Parathyroid adenoma (tissue), 2 donors: ENCODE measurements around the gene GALNT18.

Source experiments
- H2AFZ ChIP-seq: fragments of 300-600 bp; sonication (generic); one replicate; pipeline ENCODE4 v1.7.0; 2017; ENCODE audit warnings: antibody characterized with exemption, mild to moderate bottlenecking
- H3K27ac ChIP-seq: fragments of 300-600 bp; sonication (generic); one replicate; pipeline ENCODE4 v1.7.0; 2017
- H3K27me3 ChIP-seq: fragments of 300-600 bp; sonication (generic); one replicate; pipeline ENCODE4 v1.7.0; 2017; ENCODE audit warnings: low read length; ENCODE audit not compliant: control insufficient read depth, insufficient read depth
- H3K36me3 ChIP-seq: fragments of 300-600 bp; sonication (generic); one replicate; pipeline ENCODE4 v1.7.0; 2017; ENCODE audit warnings: low read length; ENCODE audit not compliant: control insufficient read depth, insufficient read depth
- H3K4me1 ChIP-seq: fragments of 300-600 bp; sonication (generic); one replicate; pipeline ENCODE4 v1.7.0; 2017; ENCODE audit warnings: control low read depth
- H3K4me2 ChIP-seq: fragments of 300-600 bp; sonication (generic); one replicate; pipeline ENCODE4 v1.7.0; 2017; ENCODE audit warnings: low read length
- H3K4me3 ChIP-seq: fragments of 300-600 bp; sonication (generic); one replicate; pipeline ENCODE4 v1.7.0; 2017; ENCODE audit warnings: low read depth, low read length
- H3K79me2 ChIP-seq: fragments of 300-600 bp; sonication (generic); one replicate; pipeline ENCODE4 v1.7.0; 2017; ENCODE audit warnings: control low read depth
- H3K9ac ChIP-seq: fragments of 300-600 bp; sonication (generic); one replicate; pipeline ENCODE4 v1.7.0; 2017; ENCODE audit warnings: mild to moderate bottlenecking
- H3K9me3 ChIP-seq: fragments of 300-600 bp; sonication (generic); one replicate; pipeline ENCODE4 v1.7.0; 2017; ENCODE audit warnings: low read length; ENCODE audit not compliant: control insufficient read depth
- CTCF ChIP-seq: fragments of 300-600 bp; sonication (generic); IDR thresholded peaks from one replicate; pipeline ENCODE4 v1.7.0; 2017; ENCODE audit warnings: antibody characterized with exemption, mild to moderate bottlenecking
- donor health status: primary hyperparathyroidism.

GALNT18 gene

DNA sequence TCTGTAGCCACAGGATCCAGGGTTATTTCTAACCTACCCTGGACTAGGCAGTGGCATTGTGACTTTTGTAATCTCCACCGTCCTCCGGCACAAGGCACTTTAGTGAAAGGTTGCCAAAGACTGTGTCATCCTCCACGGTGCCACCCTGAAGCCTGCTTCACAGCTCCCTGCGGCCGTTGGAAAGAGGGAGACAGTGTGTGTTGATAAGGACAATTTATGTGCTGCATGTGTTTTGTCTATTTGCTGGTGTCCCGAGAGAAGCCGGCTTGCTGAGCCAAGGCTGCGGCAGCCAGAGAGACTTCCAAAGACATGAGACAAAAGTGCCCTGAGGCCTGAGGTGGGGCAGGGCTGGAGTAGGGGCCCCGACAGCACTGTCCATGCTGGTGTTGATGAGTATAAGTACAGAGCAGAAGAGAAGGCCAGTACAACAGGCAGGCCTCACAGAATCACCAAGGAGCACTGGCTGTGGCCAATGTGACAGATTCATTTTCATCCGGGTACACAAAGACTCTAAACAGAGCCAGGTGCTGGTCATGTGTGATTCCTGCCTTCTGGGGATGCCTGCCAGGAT is 40.9 kb downstream of the GALNT18 start:
- Histone ChIP-seq H3K79me2 (peaks cover 9% of the 10 kb centered on the region), H3K9me3 (no peaks in the 10 kb centered on the region), H3K4me1 (peaks cover 9% of the 10 kb centered on the region), H3K27me3 (no peaks in the 10 kb centered on the region), H2AFZ (peak overlapping the region; percentile 17), H3K27ac (no peak overlapping the region), H3K9ac (no peak overlapping the region), H3K36me3 (no peaks in the 10 kb centered on the region), H3K4me3 (no peak overlapping the region), H3K4me2 (no peak overlapping the region)
- TF ChIP-seq CTCF = no peak

- H3K27me3 ChIP-seq = no peaks in the 10 kb centered on the region
- H3K79me2 ChIP-seq = peaks cover 9% of the 10 kb centered on the region
- H3K4me1 ChIP-seq = peaks cover 9% of the 10 kb centered on the region
- H3K27ac ChIP-seq = no peak overlapping the region
- H3K4me3 ChIP-seq = no peak overlapping the region
- no peak overlapping the region for H3K9ac ChIP-seq
- H2AFZ ChIP-seq = no peak overlapping the region
- H3K4me2 ChIP-seq = no peak overlapping the region
- H3K9me3 ChIP-seq = no peaks in the 10 kb centered on the region
- no peaks in the 10 kb centered on the region for H3K36me3 ChIP-seq
- no peak for TF ChIP-seq CTCF
These were observed 41.8 kb downstream of the GALNT18 start for GRCh38 chr11:11580012-11580411.

DNA sequence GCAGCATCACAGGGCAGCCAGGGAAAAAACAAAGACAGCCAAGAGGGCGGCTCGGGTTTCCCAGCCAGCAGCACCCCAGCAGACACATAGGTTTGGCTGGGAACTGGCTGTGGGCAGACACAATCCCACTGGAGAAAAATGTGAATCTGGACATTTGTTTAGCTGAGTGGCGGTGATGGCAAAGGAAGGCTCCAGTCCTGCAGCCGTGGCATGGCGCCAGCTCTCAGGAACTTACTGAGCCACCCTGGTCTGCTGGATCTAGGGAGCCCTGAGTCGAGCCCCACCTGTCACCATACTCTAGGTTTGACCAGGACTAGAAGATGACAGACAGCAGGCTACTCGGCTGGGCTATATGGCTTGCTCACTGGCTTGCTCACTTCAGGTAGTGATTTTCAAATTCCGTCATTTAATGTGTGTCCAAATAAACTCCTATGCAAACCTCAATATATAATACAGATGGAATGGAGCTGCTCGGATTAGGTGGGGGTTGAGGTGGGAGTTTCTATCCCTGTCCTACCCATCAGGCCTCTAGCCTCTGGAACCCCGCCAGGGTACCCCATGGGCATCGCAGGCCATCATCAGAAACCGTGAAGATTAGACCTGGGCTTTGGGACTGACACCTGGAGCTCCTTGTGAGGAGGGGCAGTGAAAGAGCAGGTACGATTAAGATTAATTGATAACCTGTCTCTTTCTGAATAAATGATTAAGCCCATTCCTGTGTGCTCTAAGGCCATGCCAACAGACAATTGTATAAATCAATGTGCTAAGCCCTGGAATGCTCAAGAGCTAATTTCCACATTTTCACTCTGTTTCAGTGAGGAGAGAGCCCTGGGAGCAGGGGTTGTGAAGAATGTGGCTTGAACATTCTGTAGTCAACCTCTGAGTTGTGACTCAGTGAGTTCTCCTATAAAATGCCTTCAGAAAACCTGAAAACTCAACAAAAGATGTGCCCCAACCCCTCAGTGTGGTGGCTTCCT is 42.5 kb downstream of the GALNT18 start:
- peaks cover 9% of the 10 kb centered on the region for H3K4me1 ChIP-seq
- no peak overlapping the region for H3K27ac ChIP-seq
- H3K4me3 ChIP-seq = no peak overlapping the region
- H3K9ac ChIP-seq = no peak overlapping the region
- H3K4me2 ChIP-seq = no peak overlapping the region
- H3K36me3 ChIP-seq = no peaks in the 10 kb centered on the region
- no peak for TF ChIP-seq CTCF
- no peaks in the 10 kb centered on the region for H3K27me3 ChIP-seq
- peaks cover 9% of the 10 kb centered on the region for H3K79me2 ChIP-seq
- no peaks in the 10 kb centered on the region for H3K9me3 ChIP-seq
- no peak overlapping the region for H2AFZ ChIP-seq

GRCh38 chr11:11577932-11578911 is 43.6 kb downstream of the GALNT18 start:
- H2AFZ ChIP-seq = no peak overlapping the region
- peaks cover 9% of the 10 kb centered on the region for H3K79me2 ChIP-seq
- peaks cover 9% of the 10 kb centered on the region for H3K4me1 ChIP-seq
- no peak for TF ChIP-seq CTCF
- H3K4me3 ChIP-seq = no peak overlapping the region
- no peak overlapping the region for H3K9ac ChIP-seq
- no peaks in the 10 kb centered on the region for H3K36me3 ChIP-seq
- H3K27ac ChIP-seq = peak overlapping the region; percentile 57
- H3K9me3 ChIP-seq = no peaks in the 10 kb centered on the region
- no peak overlapping the region for H3K4me2 ChIP-seq
- no peaks in the 10 kb centered on the region for H3K27me3 ChIP-seq
